ENCODE measurements around the gene FAM3D.

The FAM3D gene

GRCh38 chr3:58625196-58625824 lies 41.3 kb downstream of the FAM3D start:
- no peak overlapping the region for H3K4me3 ChIP-seq (ENCODE audit: low read depth, low read length)
- no peak for TF ChIP-seq CTCF (IDR thresholded peaks at IDR 0.05; ENCODE audit: low read depth, low read length)

- H3K4me3 ChIP-seq (ENCODE audit: low read depth, low read length): no peak overlapping the region
- no peak for TF ChIP-seq CTCF (IDR thresholded peaks at IDR 0.05; ENCODE audit: low read depth, low read length)
Measured at GRCh38 chr3:58624550-58624949, 42.0 kb downstream of the FAM3D start.

DNA sequence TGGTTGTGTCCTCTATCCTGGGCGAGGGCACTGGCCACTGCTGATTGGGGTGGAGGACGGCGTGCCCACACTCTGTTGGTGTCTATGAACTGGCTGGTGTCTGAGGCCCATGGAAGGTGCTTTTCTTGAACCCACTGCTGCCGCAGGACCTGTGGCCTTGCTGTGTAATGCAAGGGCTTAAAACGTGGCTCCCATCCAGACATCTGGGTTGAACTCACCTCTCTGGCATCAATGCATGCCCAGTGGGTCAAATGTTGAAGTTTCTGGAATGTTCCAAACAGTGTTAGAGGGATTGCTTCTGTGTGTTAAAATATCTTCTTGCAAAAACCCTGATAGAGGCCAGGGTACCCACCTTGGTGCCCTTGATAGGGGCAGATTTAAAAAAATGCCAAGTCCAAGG lies 42.6 kb downstream of the FAM3D start:
- H3K4me3 ChIP-seq (ENCODE audit: low read depth, low read length): no peak overlapping the region
- no peak for TF ChIP-seq CTCF (IDR thresholded peaks at IDR 0.05; ENCODE audit: low read depth, low read length)

DNA sequence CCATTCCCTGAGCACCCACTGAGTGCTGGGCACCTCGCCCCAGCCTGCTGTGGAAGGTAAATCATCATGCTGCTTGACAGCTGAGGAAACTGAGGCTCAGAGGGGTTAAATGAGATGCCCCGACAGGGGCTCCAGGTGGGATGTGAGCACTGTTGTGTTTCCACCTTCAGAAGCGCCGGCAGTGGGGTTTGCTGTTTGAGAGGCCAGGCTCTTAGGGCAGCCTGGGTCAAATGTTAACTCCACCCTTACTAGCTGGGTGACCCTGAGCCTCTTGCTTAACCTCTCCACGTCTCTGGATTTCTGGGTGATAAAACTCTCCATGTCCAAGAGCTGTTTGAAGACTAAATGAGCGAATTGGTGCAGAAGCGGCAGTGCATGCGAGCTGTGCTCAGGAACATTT lies 43.1 kb downstream of the FAM3D start:
- H3K4me3 ChIP-seq (ENCODE audit: low read depth, low read length): no peak overlapping the region
- TF ChIP-seq CTCF (IDR thresholded peaks at IDR 0.05; ENCODE audit: low read depth, low read length): no peak

GRCh38 chr3:58622892-58623291 lies 43.7 kb downstream of the FAM3D start:
- no peak for TF ChIP-seq CTCF (IDR thresholded peaks at IDR 0.05; ENCODE audit: low read depth, low read length)

GRCh38 chr3:58622436-58622835 lies 44.1 kb downstream of the FAM3D start:
- no peak for TF ChIP-seq CTCF (IDR thresholded peaks at IDR 0.05; ENCODE audit: low read depth, low read length)

More at GRCh38 chr3:58622892-58623291, 43.7 kb downstream of the FAM3D start:
- H3K4me3 ChIP-seq (ENCODE audit: low read depth, low read length): no peak overlapping the region

GRCh38 chr3:58621086-58621830 lies 45.3 kb downstream of the FAM3D start:
- no peak for TF ChIP-seq CTCF (IDR thresholded peaks at IDR 0.05; ENCODE audit: low read depth, low read length)
- no peak overlapping the region for H3K4me3 ChIP-seq (ENCODE audit: low read depth, low read length)

More at GRCh38 chr3:58622436-58622835, 44.1 kb downstream of the FAM3D start:
- H3K4me3 ChIP-seq (ENCODE audit: low read depth, low read length): no peak overlapping the region
